Bone marrow (tissue), 2 donors: ENCODE results near the gene SERPINB10.

Source experiments
- DNase-seq, 2 donors: peaks; one replicate each; lab custom pipeline; 2025; lab: John Stamatoyannopoulos, UW

Gene SERPINB10

GRCh38 chr18:63949068-63949737 lies 41.4 kb downstream of the SERPINB10 start, which contains the start of gene HMSD:
Gene HMSD (plus strand): TSS chr18:63949301. CDS start chr18:63953456, 4,155 bp downstream.
- no peak for DNase-seq

DNA sequence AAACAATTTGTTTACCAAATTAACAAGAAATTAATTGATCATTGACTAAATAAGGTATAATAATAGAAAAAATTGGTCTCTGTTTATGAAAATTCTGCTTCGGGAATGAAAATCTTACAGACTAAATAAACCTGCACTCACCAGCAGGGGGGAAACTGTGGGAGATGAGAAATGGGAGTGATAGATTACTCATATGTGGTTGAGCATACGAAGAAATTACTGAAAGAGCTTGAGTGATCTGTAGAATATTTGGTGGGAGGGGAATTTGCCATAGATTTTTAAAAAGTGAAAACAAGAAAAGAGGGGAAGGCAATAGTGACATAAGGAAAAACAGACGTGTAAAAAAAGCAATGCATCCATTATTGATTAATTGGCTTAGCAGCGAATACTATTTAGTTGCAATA lies 43.5 kb downstream of the SERPINB10 start:
- no peak for DNase-seq

- no peak for DNase-seq
Measured at GRCh38 chr18:63953811-63954210, 46.1 kb downstream of the SERPINB10 start.

DNA sequence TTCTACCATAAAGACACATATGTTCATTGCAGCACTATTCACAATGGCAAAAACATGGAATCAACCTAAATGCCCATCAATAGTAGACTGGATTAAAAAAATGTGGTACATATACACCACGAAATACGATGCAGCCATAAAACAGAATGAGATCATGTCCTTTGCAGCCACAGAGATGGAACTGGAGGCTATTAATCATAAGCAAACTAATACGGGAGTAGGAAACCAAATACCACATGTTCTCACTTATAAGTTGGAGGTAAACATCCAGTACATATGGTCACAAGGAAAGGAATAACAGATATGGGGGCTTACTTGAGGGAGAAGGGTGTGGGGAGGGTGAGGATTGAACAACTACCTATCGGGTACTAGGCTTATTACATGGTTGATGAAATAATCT lies 49.0 kb downstream of the SERPINB10 start:
- DNase-seq, result no peak

- no peak for DNase-seq
Measured at GRCh38 chr18:63960891-63961290, 53.1 kb downstream of the SERPINB10 start.

DNA sequence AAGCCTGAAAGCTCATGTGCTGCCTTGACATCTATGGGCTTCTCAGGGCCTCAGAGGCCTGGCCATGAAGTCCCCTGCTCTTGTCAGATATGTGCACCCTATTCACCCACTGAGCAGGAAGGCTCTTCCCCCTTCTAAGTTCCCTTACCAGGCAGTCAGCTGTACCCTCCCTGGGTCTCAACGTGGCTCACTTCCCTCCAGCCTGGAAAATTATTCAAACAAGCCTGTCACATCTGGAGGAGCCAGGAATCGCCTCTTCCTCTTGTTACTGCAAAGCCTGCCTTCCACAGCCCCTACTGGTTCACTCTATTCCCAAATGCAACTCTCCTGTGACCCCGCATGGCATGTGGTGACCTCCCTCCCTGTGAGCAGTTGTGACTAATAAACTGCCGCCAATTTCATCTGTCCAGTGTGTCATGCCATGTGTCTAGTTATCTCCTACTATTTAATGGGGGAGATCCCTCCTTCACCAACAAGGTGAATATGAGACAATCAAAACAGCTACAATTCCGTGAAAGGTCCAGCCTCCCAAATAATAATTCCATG lies 53.8 kb downstream of the SERPINB10 start:
- no peak for DNase-seq

GRCh38 chr18:63962137-63962536 lies 54.4 kb downstream of the SERPINB10 start:
- no peak for DNase-seq

DNA sequence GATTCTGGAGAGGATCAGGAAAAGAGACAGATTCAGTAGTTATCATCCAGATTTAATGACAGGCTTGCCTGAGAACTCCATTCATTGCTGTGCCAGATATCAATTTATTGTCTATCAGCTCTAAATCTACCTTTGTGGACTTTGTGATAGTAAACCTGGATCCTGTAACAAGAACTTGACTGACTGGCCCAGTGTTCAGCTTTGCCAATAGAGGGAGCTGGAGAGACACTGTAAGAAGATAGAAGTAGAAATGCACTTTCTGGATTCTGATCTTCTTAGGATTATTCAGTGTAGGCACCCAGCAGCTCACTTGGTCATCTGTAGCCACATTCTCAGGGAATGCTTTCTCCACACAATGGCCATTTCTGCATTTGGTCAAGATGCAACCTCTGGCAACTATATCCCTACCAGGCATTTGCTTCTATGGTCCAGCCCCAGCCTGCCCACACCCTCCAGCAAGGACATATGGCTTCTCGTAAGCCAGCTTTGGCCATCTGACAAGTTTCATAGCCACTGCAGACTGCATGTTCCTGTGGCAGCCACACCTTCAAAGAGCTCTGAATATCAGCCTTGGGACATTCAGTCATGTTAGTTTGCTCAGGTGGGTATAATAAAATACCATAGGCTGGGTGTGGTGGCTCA lies 56.0 kb downstream of the SERPINB10 start:
- peak in 1 of 2 donors; percentile 64 for DNase-seq

DNA sequence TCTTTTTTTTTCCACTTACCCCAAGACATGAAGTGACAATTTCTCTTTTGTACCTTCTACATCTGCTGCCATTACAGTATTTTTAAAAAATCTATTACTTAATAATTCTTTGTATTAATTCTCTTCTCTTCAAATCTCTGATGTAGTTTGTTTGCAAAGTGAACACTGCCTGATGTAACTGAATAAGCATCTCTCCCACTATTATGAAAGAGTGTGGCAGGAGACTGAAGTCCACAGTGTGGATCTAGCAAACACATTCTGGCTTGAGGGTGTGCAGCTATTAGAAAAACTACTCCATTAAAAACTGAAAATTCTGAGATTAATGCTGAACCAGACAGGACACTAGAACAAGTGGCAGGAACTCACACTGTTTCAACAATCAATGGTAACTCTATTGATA lies 57.1 kb downstream of the SERPINB10 start:
- DNase-seq, result no peak

- no peak for DNase-seq
Measured at GRCh38 chr18:63965716-63966330, 58.1 kb downstream of the SERPINB10 start.

GRCh38 chr18:63969942-63970808 lies 62.4 kb downstream of the SERPINB10 start, which contains the start of gene SERPINB8:
Gene SERPINB8 (plus strand): TSS chr18:63970081. CDS start chr18:63978309, 8,228 bp downstream.
- DNase-seq, result peak; percentile 54 to 81

DNA sequence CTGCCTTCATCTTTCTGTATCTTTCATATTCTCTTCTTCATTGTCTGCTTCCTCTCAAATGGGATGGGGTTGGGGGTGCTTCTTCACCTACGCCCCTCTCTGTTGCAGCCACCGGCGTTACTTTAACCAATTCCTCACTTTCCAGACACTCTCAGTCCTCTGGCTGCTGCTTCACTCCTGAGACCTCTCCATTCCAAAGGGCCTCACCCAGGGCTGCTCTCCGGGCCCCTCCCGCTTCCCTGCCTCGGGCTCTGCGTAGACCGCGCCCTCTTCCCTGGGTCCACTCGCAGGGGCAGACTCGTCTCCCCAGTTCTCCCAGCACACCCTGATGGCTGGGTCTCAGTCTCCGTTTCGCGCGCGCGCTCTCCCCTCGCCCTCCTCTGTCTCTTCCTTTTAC lies 63.0 kb downstream of the SERPINB10 start:
- DNase-seq, result no peak

DNA sequence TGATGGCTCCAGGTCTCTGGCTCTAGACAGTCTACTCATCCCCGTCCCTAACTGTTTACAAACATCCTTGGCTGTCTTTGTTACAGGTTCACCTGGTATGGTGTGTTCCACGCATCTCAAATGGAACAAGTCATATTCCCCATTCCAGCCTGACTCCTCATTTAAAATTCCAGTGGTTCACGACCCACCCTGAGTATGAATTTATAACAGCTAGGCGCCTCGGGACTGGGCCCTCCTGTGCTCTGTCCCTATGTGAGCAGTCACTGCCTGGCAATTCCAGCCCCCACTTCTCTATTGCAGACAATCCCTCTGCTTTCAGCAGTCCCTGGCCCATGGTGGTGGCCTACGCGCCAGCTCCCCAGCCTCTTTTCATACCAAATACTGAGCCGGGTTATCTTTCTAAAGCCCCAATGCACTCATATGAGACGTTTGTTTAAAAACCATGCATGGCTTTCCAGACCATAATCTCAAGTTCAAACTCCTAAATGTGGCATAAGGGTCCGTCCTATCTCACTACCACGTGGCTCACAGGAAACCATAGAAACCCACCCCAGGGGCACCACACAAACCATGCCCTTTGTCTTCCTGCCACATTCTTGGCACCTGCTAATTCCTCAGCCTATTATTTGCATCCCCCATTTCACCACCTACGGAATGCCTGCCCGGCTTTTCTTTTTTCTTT lies 63.7 kb downstream of the SERPINB10 start:
- no peak for DNase-seq

DNA sequence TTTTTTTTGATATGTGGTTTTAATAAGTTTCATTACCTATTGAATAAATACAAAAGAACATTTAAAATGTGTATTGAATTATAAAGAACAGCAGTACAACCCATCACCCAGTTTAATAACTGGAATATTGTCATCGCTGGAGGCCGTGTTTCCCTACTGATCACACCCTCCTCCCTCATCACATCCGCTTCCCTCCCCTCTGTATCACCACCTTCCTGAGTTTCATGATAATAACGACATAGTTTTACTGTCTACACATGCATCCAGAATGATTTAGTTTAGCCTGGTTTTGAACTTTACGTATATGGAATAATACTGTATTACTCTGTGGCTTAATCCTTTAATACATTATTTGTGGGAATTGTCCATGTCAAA lies 64.2 kb downstream of the SERPINB10 start:
- DNase-seq, result no peak

DNA sequence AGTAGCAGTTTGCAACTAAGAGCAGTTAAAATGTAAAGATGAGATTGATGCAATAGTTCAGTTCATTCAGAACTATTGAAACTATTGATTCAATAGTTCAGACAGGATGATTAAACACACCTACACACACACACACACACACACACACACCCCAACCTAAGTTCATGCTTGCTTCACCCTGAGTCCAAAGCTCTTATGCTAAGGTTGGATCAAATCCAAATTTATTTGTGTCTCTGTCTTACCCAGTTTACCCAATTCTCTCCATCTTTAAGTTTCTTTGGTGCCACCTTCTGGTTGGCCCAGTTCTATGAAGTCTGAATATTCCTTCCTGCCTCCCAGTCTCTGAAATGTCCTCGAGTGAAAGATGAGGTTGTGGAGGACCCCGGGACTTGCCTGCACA lies 67.2 kb downstream of the SERPINB10 start:
- no peak for DNase-seq

DNA sequence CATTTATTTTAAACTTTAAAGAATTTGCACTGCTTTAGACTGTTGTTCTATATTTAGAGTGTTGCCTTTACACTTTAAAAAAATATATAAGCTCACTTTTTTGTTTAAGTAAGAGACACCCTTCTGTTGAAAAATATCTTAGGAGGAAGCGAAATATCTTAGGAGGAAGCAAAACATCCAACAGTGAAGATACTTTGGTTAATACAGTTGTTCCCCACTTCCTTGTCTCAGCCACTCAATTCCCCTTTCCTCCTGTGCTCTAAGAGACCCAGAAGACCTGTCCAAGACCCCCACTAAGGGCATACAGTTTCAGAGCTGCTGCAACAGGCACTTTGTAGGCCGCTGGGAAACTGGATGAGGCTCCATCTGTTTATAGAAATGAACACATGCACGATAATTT lies 67.9 kb downstream of the SERPINB10 start:
- DNase-seq, result no peak

GRCh38 chr18:63977040-63977439 lies 69.3 kb downstream of the SERPINB10 start:
- DNase-seq, result no peak

DNA sequence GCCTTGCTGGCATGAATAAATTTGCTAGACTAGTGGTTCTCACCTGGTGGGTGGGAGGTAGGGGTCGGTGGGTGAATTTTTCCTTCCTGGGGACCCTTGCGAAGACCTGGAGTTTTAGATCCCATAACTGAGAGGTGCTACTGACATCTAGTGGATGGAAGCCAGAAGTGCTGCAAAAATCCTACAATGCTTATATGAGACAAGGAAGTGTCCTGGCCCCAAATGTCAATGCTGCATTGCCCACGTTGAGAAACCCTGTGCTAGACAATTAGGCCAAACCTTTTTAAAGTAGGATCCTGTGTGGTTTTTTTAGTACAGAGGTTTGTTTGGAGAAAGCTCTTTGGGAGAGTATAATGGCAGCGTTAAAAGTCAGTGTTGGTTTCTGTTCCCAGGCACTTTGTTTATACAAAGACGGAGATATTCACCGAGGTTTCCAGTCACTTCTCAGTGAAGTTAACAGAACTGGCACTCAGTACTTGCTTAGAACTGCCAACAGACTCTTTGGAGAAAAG lies 71.7 kb downstream of the SERPINB10 start:
- peak in 1 of 2 donors; percentile 33 for DNase-seq

- no peak for DNase-seq
Measured at GRCh38 chr18:63980027-63980426, 72.3 kb downstream of the SERPINB10 start.

- DNase-seq, result no peak
Measured at GRCh38 chr18:63980896-63981460, 73.2 kb downstream of the SERPINB10 start.

GRCh38 chr18:63981719-63982118 lies 74.0 kb downstream of the SERPINB10 start:
- DNase-seq, result no peak
